ENCODE results near the gene KRTAP5-4.

KRTAP5-4 gene

GRCh38 chr11:1572197-1573076 lies 49.5 kb downstream of the KRTAP5-4 start, which contains the start of gene DUSP8:
Gene DUSP8, minus strand, starts transcription at chr11:1572271. Its CDS starts 6,445 bp downstream, at chr11:1565826.
- DNase-seq (ENCODE audit: low read depth): peak; percentile 20

GRCh38 chr11:1571760-1572196 lies 50.2 kb downstream of the KRTAP5-4 start:
- DNase-seq (ENCODE audit: low read depth): no peak
